Lung (tissue), 12 donors: ENCODE results near the gene MYT1. TPM values are rescaled to one million over a fixed set of nuclear protein-coding genes. Genes with fewer than 3 reads are reported as not detected.

Experiments used
- ATAC-seq: fragments of 200-7000 bp; cut with Tn5 transposase; one replicate; pipeline ENCODE4 v1.9.1; 2020; ENCODE audit warnings: moderate number of reproducible peaks; ENCODE audit not compliant: insufficient read depth, low FRiP score
- DNase-seq, 3 donors: peaks; one replicate each; pipeline ENCODE4 v3.0.0-alpha.2; 2013 to 2017
- H3K27ac ChIP-seq, 2 donors: one replicate each; pipeline ENCODE4 v1.5.1; 2013; ENCODE audit warnings: mild to moderate bottlenecking in 2 of 2, moderate library complexity in 2 of 2, control low read depth in 1 of 2, inconsistent platforms in 1 of 2, low read depth in 1 of 2, low read length in 1 of 2
- H3K27me3 ChIP-seq, 3 donors: one replicate each; pipeline ENCODE4 v1.5.1; 2013; ENCODE audit warnings: low read length in 2 of 3; ENCODE audit not compliant: control insufficient read depth in 3 of 3, insufficient read depth in 3 of 3
- H3K36me3 ChIP-seq, 4 donors: one replicate each; pipeline ENCODE4 v1.5.1; 2013; ENCODE audit warnings: low read length in 4 of 4, mild to moderate bottlenecking in 1 of 4, moderate library complexity in 1 of 4; ENCODE audit not compliant: control insufficient read depth in 4 of 4, insufficient read depth in 4 of 4
- H3K4me1 ChIP-seq, 5 donors: one replicate each; pipeline ENCODE4 v1.5.1; 2013; ENCODE audit warnings: low read length in 5 of 5, mild to moderate bottlenecking in 2 of 5, moderate library complexity in 1 of 5; ENCODE audit not compliant: control insufficient read depth in 5 of 5, insufficient read depth in 5 of 5
- H3K4me3 ChIP-seq: one replicate; pipeline ENCODE4 v1.5.1; 2013; ENCODE audit warnings: mild to moderate bottlenecking, control low read depth, moderate library complexity
- H3K9ac ChIP-seq, 2 donors: one replicate each; pipeline ENCODE4 v1.5.1; 2013; ENCODE audit warnings: low read length in 2 of 2, control low read depth in 1 of 2; ENCODE audit not compliant: insufficient read depth in 1 of 2
- H3K9me3 ChIP-seq, 4 donors: one replicate each; pipeline ENCODE4 v1.5.1; 2013; ENCODE audit warnings: low read length in 3 of 4, mild to moderate bottlenecking in 1 of 4, moderate library complexity in 1 of 4; ENCODE audit not compliant: control insufficient read depth in 4 of 4, insufficient read depth in 3 of 4
- WGBS, 2 donors: extraction: QIAGEN DNeasy Blood & Tissue Kit; methylation state at CpG; one replicate each; pipeline ENCODE4 v1.1.7; 2013; 5-methylcytosine and 5-hydroxymethylcytosine counted together
- polyA plus RNA-seq, 2 donors: library from polyadenylated mRNA; stranded (reverse); fragments of 200-250 nt; gene quantifications; one replicate each; pipeline ENCODE4 v1.2.1, GENCODE V29; 2013
- total RNA-seq, 2 donors: library from RNA; depleted of rRNA in 1 of 2; stranded (reverse); fragments of >200 nt in 1 of 2; gene quantifications; one replicate each; pipeline ENCODE4 v1.2.1, GENCODE V29; 2014 to 2021
- TF ChIP-seq, protein P1 (sequence below): IDR thresholded peaks from 2 replicates; pipeline ENCODE4 v1.5.1; 2012; ENCODE audit warnings: mild to moderate bottlenecking; ENCODE audit errors: control extremely low read depth, extremely low read depth
- donor health status: control.
- donor health status: control.
- donor health status: Bipolar disorder and iron deficiency.
- donor health status: healthy.
- donor health status: DM: yes; HTN: yes; CAD: no.

MYT1 gene
- total and polyA plus RNA-seq, 4 donors = 0.03 to 0.40 (median 0.10) TPM; not detected in 1

DNA sequence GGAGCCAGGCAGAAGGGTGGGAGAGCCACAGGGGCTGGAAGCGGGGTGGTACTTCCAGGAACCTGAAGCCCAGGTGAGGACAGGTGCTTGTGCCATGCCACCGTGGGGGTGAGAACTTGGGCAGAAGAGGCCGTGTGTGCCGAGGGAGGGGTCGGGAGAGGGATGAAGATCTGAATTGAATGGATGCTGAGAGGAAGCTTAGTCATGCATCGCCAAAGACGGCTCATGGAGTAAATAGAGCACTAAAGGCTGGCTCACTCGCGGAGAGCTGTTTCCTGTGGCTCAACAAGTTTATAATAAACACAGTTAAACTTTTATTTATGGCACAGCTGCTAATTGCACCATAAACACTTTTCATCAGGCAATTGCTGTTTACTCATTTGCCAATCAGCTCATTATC is 21.7 kb upstream of the MYT1 start:
- H3K36me3 ChIP-seq = no peaks in the 10 kb centered on the region
- WGBS, 2 donors = 26 to 32% methylated on average over 9 of the region's 9 CpGs
- DNase-seq (no peak), ATAC-seq (no peak)
- peaks cover 0 to 15% (median 3%) of the 10 kb centered on the region in 4 donors for H3K9me3 ChIP-seq
- H3K27me3 ChIP-seq = peaks cover 0 to 3% (median 2%) of the 10 kb centered on the region in 3 donors
- H3K4me1 ChIP-seq = no peaks in the 10 kb centered on the region
- no peak overlapping the region for H3K4me3 ChIP-seq
- H3K9ac ChIP-seq = no peak overlapping the region
- H3K27ac ChIP-seq = no peak overlapping the region
- TF ChIP-seq, protein P1, sequence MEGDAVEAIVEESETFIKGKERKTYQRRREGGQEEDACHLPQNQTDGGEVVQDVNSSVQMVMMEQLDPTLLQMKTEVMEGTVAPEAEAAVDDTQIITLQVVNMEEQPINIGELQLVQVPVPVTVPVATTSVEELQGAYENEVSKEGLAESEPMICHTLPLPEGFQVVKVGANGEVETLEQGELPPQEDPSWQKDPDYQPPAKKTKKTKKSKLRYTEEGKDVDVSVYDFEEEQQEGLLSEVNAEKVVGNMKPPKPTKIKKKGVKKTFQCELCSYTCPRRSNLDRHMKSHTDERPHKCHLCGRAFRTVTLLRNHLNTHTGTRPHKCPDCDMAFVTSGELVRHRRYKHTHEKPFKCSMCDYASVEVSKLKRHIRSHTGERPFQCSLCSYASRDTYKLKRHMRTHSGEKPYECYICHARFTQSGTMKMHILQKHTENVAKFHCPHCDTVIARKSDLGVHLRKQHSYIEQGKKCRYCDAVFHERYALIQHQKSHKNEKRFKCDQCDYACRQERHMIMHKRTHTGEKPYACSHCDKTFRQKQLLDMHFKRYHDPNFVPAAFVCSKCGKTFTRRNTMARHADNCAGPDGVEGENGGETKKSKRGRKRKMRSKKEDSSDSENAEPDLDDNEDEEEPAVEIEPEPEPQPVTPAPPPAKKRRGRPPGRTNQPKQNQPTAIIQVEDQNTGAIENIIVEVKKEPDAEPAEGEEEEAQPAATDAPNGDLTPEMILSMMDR = no peak

- H3K9ac ChIP-seq = no peak overlapping the region
- DNase-seq (no peak), ATAC-seq (no peak)
- peaks cover 0 to 3% (median 2%) of the 10 kb centered on the region in 3 donors for H3K27me3 ChIP-seq
- TF ChIP-seq, protein P1 = no peak
- H3K36me3 ChIP-seq = no peaks in the 10 kb centered on the region
- no peak overlapping the region for H3K27ac ChIP-seq
- H3K4me3 ChIP-seq = no peak overlapping the region
- H3K4me1 ChIP-seq = no peaks in the 10 kb centered on the region
- 76 to 80% methylated on average over 14 of the region's 14 CpGs for WGBS, 2 donors
- peaks cover 0 to 15% (median 3%) of the 10 kb centered on the region in 4 donors for H3K9me3 ChIP-seq
Observed at GRCh38 chr20:64143018-64143801, 21.0 kb upstream of the MYT1 start.

DNA sequence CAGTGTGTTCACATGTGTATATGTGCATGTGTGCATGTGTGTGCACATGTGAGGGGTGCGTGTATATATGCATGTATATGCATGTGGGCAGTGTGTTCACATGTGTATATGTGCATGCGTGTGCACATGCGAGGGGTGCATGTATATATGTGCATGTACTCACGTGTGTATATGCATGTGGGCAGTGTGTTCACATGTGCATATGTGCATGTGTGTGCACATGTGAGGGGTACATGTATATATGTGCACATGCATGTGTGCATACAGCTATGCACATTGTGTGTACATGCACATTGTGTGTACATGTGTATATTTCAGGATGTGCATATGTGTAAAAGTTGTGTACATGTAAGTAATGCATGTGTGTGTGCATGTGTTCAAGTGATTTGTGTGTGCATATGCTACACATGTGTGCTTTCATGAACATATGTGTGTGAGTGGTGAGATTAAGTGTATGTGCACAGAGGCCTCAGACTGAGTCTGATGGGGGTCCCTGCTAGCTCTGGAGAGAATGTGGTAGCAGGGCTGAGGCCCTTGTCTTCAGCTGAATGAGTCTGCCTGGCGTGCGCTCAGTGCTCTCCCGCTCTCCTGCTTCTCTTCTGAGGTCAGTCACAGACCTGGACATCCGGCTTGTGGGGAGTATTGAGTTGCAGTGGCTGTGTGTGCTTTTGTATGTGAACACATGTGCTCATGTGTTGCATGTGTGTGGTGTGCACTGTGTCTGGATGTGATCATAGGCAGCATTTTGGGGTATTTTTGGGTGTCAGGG is 19.9 kb upstream of the MYT1 start:
- no peak overlapping the region for H3K9ac ChIP-seq
- peaks cover 0 to 15% (median 3%) of the 10 kb centered on the region in 4 donors for H3K9me3 ChIP-seq
- peaks cover 0 to 3% (median 2%) of the 10 kb centered on the region in 3 donors for H3K27me3 ChIP-seq

More for the DNA sequence above, 19.9 kb upstream of the MYT1 start:
- TF ChIP-seq, protein P1 = no peak
- Histone ChIP-seq H3K4me1 (no peaks in the 10 kb centered on the region), H3K4me3 (no peak overlapping the region), H3K27ac (no peak overlapping the region), H3K36me3 (no peaks in the 10 kb centered on the region)
- no peak for DNase-seq
- no peak for ATAC-seq
- 94 to 98% methylated on average over 8 of the region's 8 CpGs for WGBS, 2 donors
